Right ventricle myocardium superior (tissue), 1 donor: ENCODE measurements around the gene CCDC33. TPM values are rescaled to one million over a fixed set of nuclear protein-coding genes. Genes with fewer than 3 reads are reported as not detected.

ENCODE experiments used
- ATAC-seq: fragments of 200-7000 bp; cut with Tn5 transposase; one replicate; pipeline ENCODE4 v1.9.1; 2020; ENCODE audit warnings: mild to moderate bottlenecking; ENCODE audit not compliant: poor library complexity
- DNase-seq: peaks from one replicate; pipeline ENCODE4 v3.0.0-alpha.2; 2020
- intact Hi-C: fragments of 100-400 bp; cut with DNase I; formaldehyde crosslinking; loops from one replicate; pipeline ENCODE4 v1.11.2; 2022
- total RNA-seq: library from RNA; stranded (reverse); fragmentation: NEBNext Ultra II Directional; extraction: Animal tissue kit (Norgen Biotek cat#: 25700); gene quantifications from one replicate; pipeline ENCODE4 v1.2.1, GENCODE V29; 2021
- donor health status: DM: no; HTN: yes; CAD: no; lungs with severe emphysema.

The CCDC33 gene
- total RNA-seq, 1 donor from 2014 or later: not detected

- ATAC-seq (peak; percentile 98), DNase-seq (peak; percentile 91)
- intact Hi-C loops: no loop called here
Measured at GRCh38 chr15:74251131-74251811, 15.1 kb downstream of the CCDC33 start.

- DNase-seq (no peak), ATAC-seq (no peak)
- intact Hi-C loops: no loop called here
Measured at GRCh38 chr15:74252291-74252690, 16.2 kb downstream of the CCDC33 start.

- intact Hi-C loops: no loop called here
- ATAC-seq (no peak), DNase-seq (no peak)
Measured at GRCh38 chr15:74252721-74253120, 16.6 kb downstream of the CCDC33 start.

GRCh38 chr15:74253211-74253921, 17.2 kb downstream of the CCDC33 start:
- ATAC-seq: no peak
- DNase-seq: no peak
- intact Hi-C loops: no loop called here

GRCh38 chr15:74257105-74257504, 21.0 kb downstream of the CCDC33 start:
- DNase-seq (no peak), ATAC-seq (no peak)
- intact Hi-C loops: no loop called here

- DNase-seq (no peak), ATAC-seq (no peak)
- intact Hi-C loops: no loop called here
Measured at GRCh38 chr15:74257623-74258022, 21.5 kb downstream of the CCDC33 start.

GRCh38 chr15:74258456-74259291, 22.5 kb downstream of the CCDC33 start:
- intact Hi-C loops: no loop called here
- ATAC-seq: no peak
- no peak for DNase-seq

GRCh38 chr15:74259292-74259648, 23.1 kb downstream of the CCDC33 start:
- ATAC-seq: no peak
- intact Hi-C loops: no loop called here
- no peak for DNase-seq

- intact Hi-C loops: no loop called here
- ATAC-seq: no peak
- DNase-seq: no peak
Measured at GRCh38 chr15:74259821-74260607, 23.9 kb downstream of the CCDC33 start.

GRCh38 chr15:74261041-74261440, 24.9 kb downstream of the CCDC33 start:
- intact Hi-C loops: no loop called here
- ATAC-seq: no peak
- no peak for DNase-seq

GRCh38 chr15:74261685-74262084, 25.6 kb downstream of the CCDC33 start:
- DNase-seq (no peak), ATAC-seq (no peak)
- intact Hi-C loops: no loop called here

GRCh38 chr15:74262151-74262550, 26.0 kb downstream of the CCDC33 start:
- DNase-seq (no peak), ATAC-seq (no peak)
- intact Hi-C loops: no loop called here

GRCh38 chr15:74262625-74263024, 26.5 kb downstream of the CCDC33 start:
- no peak for ATAC-seq
- DNase-seq: no peak
- intact Hi-C loops: no loop called here

GRCh38 chr15:74263466-74263865, 27.3 kb downstream of the CCDC33 start:
- intact Hi-C loops: no loop called here
- ATAC-seq (no peak), DNase-seq (no peak)

GRCh38 chr15:74264081-74264501, 28.0 kb downstream of the CCDC33 start:
- intact Hi-C loops: no loop called here
- DNase-seq (no peak), ATAC-seq (no peak)

- intact Hi-C loops: no loop called here
- ATAC-seq (no peak), DNase-seq (no peak)
Measured at GRCh38 chr15:74265046-74265639, 29.0 kb downstream of the CCDC33 start.

- no peak for ATAC-seq
- no peak for DNase-seq
- intact Hi-C loops: no loop called here
Measured at GRCh38 chr15:74268020-74268419, 31.9 kb downstream of the CCDC33 start.

- no peak for ATAC-seq
- intact Hi-C loops: no loop called here
- no peak for DNase-seq
Measured at GRCh38 chr15:74269362-74270035, 33.4 kb downstream of the CCDC33 start.
